Umbilical cord (tissue), 2 donors: ENCODE measurements around the gene STAMBPL1. TPM values are rescaled to one million over a fixed set of nuclear protein-coding genes. Genes with fewer than 3 reads are reported as not detected.
"Not testable (repeated sequence)": the region's sequence is repeated elsewhere in the genome, so short reads cannot be mapped to it uniquely, and the experiment has no call there.

Experiments used
- DNase-seq: peaks from one replicate; pipeline ENCODE4 v3.0.0-alpha.2; 2015; ENCODE audit warnings: low spot score
- total RNA-seq: library from RNA; depleted of rRNA; stranded (reverse); fragments of >200 nt; gene quantifications from one replicate; pipeline ENCODE4 v1.2.3, GENCODE V29; 2014; ENCODE audit warnings: low replicate concordance; ENCODE audit not compliant: insufficient read depth

Gene STAMBPL1
- total RNA-seq, 1 donor from 2014 or later, result 25.5 TPM

GRCh38 chr10:88919041-88919440 lies 39.0 kb downstream of the STAMBPL1 start:
- DNase-seq, result no peak

- DNase-seq, result no peak
Observed at GRCh38 chr10:88920198-88920597, 40.2 kb downstream of the STAMBPL1 start.

- no peak for DNase-seq
Observed at GRCh38 chr10:88920986-88921593, 41.0 kb downstream of the STAMBPL1 start.

- DNase-seq, result no peak
Observed at GRCh38 chr10:88922041-88922440, 42.0 kb downstream of the STAMBPL1 start.

GRCh38 chr10:88923520-88923919 lies 43.5 kb downstream of the STAMBPL1 start:
- DNase-seq, result no peak

- peak; percentile 72 for DNase-seq
Observed at GRCh38 chr10:88926566-88927415, 46.7 kb downstream of the STAMBPL1 start.

GRCh38 chr10:88927416-88927690 lies 47.3 kb downstream of the STAMBPL1 start:
- DNase-seq, result no peak

GRCh38 chr10:88928254-88928653 lies 48.2 kb downstream of the STAMBPL1 start:
- no peak for DNase-seq

- no peak for DNase-seq
Observed at GRCh38 chr10:88931548-88931947, 51.5 kb downstream of the STAMBPL1 start.

GRCh38 chr10:88932029-88932428 lies 52.0 kb downstream of the STAMBPL1 start:
- DNase-seq, result not testable (repeated sequence)

- DNase-seq, result peak; percentile 92
Observed at GRCh38 chr10:88932539-88933256, 52.7 kb downstream of the STAMBPL1 start.

- no peak for DNase-seq
Observed at GRCh38 chr10:88933564-88933963, 53.5 kb downstream of the STAMBPL1 start.

- DNase-seq, result peak; percentile 80
Observed at GRCh38 chr10:88934900-88935672, 55.0 kb downstream of the STAMBPL1 start.

GRCh38 chr10:88936656-88937055 lies 56.6 kb downstream of the STAMBPL1 start:
- DNase-seq, result no peak

GRCh38 chr10:88938039-88938438 lies 58.0 kb downstream of the STAMBPL1 start:
- DNase-seq, result no peak

- DNase-seq, result no peak
Observed at GRCh38 chr10:88938938-88939337, 58.9 kb downstream of the STAMBPL1 start.

GRCh38 chr10:88941026-88941425 lies 61.0 kb downstream of the STAMBPL1 start:
- no peak for DNase-seq

- no peak for DNase-seq
Observed at GRCh38 chr10:88943778-88944177, 63.7 kb downstream of the STAMBPL1 start.

- no peak for DNase-seq
Observed at GRCh38 chr10:88944813-88945212, 64.8 kb downstream of the STAMBPL1 start.

- DNase-seq, result no peak
Observed at GRCh38 chr10:88946200-88946599, 66.2 kb downstream of the STAMBPL1 start.

- DNase-seq, result no peak
Observed at GRCh38 chr10:88946965-88947590, 67.0 kb downstream of the STAMBPL1 start.
